GM19025 (cell line): ENCODE results near the gene HIVEP3.

ENCODE experiments used
- ATAC-seq: cut with Tn5 transposase; IDR thresholded peaks from one replicate; pipeline ENCODE4 v1.9.1; 2021; ENCODE audit warnings: mild to moderate bottlenecking, low read depth, moderate library complexity; ENCODE audit not compliant: unreplicated experiment

Gene HIVEP3

DNA sequence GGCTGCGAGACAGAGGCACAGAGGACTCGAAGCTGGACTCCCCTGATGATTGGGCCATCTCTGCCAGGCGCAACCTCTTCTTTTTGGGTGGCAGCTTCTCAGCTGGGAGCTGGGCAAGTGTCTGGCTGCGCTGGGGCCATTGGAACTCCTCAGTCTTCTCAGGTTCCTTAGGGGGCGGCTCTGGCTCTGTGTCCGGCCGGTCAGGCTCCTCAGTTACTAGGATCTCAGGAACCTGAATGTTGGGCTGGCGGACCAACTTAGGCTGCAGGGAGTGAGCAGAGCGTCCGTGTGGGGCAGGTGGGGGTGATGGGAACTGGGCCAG, 336.8 kb downstream of the HIVEP3 start:
- ATAC-seq: no peak

DNA sequence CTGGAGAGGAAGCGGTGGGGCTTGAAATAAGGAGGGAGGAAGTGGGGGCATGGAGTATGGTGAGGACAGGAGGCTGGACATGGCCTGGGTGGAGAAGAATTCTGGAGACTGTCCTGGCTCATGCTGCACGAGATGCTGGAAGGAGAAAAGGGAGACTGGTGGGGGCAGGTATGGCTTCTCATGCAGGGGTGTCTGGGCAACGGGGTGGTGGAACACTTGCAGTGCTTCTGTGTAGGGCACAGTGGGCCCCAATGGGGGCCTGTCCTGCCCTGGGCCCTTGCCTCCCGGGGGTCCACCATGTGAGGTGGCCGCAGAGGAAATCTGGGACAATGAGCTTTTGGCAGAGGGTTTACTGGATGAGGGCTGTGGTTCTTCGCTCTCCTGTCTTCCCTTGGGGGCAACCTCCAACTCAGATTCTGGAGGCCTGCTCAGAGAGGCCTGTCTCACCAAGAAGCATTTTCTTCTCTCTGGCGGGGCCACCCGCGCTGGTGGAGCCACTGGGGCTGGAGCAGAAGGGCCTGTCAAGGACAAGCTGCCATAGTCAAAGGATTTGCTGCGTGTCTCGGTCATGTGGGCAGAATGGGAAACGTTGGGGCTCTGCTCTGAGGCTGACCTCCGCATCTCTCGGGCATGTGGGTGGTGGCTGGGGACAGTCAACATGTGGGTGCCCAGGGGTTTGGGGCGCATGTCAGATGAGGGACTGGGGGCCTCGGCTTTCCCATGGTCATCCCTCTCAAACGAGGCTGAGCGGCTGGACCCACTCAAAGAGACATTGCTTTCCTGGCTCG, 337.3 kb downstream of the HIVEP3 start:
- no peak for ATAC-seq

DNA sequence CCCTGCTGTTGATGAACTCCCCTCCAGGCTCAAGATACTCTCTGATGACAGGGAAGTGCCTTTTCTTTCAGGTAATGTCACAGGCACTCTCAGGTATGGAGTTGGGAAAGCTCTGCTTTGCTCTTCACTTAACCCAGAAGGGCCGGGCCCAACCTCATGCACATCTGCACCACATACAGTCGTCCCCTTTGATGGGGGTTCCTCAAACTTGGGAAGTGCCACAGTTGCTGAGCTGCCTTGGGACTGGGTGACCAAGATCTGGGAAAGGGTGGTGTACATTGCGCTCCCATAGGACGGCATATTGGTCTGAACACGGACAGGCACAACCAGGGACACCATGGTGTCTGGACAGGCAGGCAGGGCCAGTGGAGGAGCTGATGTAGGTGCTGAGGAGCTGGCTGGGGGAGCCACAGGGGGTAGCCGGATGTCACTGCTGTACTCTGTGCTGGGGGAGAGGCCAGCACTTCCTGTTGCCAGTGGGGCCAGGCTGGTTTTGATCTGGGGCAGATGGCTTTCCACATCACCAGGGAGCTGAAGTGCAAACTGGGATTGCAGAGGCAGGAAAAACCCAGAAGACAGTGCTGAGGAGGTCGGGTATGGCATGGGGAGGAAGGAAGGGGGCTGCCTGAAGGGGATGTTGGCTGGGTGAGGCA, 338.1 kb downstream of the HIVEP3 start:
- ATAC-seq: no peak

DNA sequence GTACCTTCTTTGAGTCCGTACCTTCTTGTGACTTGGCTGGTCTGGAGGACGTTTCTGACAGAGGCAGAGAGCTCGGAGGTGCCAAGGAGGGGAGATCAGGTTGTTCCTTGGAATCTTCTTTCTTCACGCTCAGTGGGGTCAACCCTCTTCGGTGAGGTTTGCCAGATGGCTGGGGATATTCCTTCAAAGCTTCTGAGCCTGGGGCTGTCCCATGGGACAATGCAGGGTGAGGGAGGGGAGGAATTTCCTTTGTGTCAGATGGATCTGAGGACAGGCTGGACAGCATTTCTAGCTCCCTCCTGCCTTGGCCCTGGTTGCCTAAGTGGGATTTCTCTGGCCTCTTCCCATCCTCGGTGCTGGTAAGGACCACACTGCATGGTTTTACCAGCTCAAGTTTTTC, 338.7 kb downstream of the HIVEP3 start:
- ATAC-seq: no peak

DNA sequence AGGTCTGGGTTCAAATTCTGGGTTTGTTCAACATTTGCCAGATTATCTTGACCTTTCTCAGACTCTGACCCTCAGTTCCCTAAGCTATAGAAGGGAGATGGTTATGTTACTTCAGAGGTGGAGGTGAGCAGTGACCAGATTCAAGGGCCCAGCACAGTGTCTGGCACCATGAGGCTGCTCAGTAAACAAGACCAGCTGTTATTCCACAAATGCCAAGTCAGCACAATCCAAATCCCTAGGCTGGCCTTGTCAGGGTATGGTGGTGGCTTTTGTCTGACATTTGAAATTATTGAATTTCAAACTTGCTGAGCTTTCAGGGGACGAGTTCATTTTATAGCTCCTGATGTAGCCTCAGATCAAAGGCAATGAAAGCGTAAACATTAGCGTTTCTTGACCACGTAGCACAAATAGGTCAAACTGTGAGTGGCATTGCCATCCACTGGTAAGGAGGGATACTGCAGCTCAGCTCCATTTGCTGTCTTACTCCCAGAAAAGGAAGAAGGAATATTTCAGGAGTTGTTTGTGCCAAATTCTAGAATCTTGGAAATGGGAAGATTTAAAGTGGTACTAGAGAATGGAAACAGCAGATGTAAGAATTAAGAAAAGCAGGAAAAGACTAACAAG, 339.9 kb downstream of the HIVEP3 start:
- no peak for ATAC-seq

DNA sequence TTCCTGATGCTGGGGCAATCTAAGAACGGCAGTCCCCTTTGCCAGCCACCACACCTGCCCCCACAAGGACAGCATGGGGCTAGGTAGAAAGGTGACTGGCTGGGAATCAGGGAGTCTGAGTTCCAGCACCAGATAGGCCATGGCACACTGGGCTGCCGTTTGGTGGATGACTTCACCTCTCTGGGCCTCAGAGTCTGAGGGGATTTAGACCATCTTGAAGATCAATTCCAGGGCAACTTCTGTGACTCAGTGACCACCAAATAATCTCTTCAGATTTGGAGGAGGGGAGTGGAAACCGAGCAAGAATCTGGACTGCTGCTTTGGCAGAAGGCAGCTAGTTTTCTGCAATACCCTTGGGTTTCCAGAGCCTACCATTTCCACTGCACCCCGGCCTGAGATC, 342.1 kb downstream of the HIVEP3 start:
- ATAC-seq: no peak

DNA sequence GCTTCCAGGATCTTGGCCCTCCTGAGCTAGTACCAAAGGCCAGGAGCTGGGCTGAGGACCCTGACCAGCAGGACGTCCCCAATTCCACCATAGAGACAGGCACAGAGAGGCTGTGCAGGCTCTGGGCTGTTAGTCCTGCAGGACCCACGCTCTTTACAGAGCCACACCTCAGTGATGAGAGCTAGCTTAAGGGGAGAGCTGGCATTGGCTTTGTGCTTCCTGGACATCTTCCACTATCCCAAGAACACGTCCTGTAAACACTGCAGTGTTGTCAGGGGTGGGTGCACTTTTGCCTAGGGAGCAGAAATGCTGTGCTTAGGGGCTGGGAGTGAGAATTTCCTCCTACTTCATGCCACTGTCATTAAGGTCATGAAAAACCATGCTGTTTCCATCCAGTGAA, 342.5 kb downstream of the HIVEP3 start:
- no peak for ATAC-seq

DNA sequence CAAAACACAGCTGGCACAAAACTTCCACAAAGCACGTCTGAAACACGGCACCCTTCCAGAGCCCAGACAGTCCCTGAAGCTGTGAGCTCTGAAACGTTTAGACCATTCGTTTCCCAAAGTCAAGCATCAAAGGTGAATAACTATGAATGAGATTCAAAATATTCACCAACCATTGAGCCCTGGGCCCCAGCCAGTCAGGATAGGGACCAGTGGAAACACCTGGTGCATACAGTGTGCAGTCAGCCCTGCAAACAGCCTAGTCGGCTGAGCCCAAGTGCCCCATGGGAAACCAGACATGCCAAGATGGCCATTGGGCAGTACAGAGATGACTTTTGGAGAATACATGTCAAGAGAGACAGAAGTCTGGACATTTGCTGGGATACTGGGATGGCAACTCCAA, 343.9 kb downstream of the HIVEP3 start:
- no peak for ATAC-seq

DNA sequence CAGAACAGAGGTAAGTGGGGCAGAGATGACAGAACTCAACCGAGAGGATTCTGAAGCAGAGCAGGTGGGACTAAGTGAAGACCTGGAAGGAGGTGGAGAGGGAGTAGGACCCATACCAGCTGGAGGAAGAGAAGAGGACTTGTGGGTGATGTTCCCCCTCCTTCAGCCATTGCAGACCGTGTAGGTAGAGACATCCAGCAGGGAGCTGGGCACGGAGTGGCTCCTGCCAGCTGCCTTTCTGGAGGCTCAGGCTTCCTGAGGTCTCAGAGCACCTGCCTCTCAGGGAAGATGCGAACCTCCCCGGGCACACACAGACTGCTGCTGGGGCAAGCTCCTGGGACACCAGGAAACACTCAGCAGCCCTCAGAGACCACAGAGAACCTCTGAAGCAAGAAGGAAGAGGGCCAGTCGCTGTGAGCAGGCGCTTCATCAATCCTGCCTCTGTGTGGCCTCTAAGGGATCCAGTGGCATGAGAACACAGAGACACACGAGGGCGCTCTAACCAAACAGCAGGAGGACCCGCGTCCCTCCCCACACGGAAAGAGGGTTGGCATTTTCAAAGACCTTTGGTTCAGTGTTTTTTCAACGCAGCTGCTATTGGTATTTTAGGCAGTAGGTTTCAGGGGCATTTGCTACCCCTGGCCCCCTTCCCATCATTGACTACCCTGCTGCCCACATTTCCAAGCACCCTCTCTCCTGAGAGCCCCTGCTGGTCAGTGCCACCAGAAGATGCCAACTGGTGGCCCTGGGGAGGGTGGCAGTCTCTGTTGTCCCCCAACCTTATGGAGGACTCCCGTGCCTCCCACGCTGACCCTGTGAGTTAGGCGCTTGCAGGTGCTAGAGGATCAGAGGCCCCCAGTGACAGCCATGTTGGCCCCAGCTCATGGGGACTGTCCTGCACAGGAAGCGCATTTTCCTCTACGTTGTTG, 344.7 kb downstream of the HIVEP3 start:
- ATAC-seq: no peak

DNA sequence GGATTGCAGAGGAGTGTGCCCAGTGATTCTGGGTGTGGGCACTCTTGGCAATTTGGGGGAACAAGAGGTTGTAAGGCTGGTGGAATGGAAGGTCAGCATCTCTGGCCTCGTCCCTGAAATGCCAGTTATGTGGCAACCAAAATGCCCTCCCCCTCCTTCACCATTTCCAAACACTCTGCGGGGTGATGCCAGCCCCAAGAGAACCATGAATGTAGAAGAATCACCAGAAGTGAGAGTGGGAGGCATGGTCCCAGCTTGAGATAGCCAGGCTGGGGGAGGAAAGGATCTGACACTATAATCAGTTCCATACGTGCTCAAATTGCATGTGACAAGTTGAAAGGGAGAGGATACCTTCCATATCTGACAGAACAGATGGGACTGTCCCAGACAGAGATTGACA, 345.5 kb downstream of the HIVEP3 start:
- ATAC-seq: no peak

DNA sequence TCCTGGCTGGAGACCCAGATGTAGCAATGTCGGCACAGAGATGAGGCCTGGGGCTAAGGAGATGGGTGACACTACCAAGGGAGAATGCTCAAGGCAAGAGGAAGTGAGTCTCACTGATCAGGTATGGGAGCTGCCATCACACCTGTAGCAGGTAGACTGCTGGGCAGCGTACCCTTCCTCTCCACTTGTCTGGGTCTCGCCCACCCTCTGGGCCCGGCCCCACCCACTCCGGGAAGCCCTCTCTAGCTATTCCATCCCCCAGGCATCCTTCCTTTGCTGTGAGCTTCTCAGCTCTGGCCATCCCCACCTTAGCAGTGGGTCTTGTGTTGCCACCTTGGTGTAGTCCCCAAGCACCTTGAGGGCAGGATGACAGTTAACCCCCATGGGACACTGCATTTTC, 346.5 kb downstream of the HIVEP3 start:
- ATAC-seq: no peak

DNA sequence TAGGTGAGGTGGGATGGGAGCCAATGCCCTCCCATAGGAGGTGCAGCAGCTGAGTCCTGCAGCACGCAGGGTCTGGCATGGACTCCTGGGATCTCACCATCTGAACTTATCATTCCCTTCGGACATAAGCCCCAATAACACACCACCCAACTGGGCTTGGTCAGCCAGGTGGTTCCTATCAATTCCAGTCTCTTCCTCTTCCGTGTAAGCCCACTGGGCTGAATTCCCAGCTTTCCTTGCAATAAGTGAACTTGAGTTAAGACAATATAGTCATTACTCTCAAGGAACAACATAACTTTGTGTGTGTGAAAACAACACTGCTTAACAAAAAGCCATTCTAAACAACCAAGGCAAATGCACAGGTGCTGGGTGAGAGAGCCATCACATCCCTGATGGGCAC, 347.7 kb downstream of the HIVEP3 start:
- ATAC-seq: no peak

DNA sequence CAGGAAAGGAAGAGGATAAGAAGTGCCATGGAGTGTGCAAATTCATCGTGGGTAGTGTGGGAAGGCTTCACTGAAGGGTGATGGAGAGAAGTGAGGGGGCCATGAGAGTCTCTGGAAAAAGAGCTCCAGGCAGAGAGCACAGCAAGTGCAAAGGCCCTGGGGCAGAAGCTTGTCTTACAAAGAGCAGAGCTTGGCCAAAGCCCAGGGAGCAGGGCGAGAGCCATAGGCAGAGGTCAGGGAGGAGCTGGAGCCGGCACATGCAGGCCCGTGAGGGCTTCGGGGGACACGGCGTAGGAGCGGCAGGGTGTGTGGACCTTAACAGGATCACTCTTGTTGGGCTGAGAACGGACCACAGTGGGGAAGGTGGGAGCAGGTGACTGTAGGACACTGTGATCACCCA, 350.5 kb downstream of the HIVEP3 start:
- no peak for ATAC-seq

DNA sequence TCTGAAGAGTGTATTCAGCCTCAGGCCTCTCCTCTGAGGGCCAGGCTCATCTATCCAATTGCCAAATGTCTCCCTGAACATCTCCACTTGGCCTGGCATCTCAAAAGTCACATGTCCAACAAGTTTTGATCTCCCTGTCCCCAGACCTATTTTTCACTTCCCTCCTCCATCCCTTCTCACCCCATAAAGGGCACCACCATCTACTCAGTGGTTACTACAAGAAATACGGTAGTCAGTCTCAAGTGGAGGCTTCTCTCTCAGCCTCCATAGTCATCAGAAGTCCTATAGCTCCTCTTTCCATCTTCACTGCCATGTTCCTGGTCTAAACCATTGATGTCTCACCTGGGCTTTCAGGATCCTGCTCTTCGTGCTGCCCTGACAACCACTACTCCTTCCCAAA, 351.8 kb downstream of the HIVEP3 start:
- ATAC-seq: no peak

DNA sequence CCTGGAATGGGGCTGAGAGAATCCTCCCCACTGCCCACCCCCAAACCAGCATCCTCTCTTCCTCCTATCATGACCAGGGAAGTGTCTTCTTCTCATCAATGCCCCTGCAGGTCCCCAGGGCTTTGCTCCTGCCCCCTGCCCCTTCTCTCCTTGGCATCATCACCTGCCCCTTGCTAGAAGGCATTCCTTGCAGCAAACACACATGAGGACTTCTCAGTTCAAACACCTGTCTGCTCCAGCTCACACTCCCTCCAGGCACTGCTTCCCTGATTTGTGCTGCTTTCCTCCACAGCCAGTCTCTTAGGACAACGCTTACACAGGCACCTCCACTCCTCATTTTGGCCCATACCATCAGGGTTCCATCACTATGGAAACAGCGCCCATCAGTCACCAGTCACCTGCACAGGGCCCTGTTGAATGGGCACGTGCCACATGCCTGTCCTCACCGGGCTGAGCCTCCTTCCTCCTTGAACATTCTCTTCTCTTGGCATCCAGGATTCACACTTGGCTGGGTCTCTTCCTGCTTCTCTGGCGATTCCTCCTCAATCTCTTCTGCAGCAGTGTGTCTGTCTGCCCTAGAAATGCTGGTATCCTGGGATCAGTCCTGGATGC, 352.3 kb downstream of the HIVEP3 start:
- no peak for ATAC-seq

DNA sequence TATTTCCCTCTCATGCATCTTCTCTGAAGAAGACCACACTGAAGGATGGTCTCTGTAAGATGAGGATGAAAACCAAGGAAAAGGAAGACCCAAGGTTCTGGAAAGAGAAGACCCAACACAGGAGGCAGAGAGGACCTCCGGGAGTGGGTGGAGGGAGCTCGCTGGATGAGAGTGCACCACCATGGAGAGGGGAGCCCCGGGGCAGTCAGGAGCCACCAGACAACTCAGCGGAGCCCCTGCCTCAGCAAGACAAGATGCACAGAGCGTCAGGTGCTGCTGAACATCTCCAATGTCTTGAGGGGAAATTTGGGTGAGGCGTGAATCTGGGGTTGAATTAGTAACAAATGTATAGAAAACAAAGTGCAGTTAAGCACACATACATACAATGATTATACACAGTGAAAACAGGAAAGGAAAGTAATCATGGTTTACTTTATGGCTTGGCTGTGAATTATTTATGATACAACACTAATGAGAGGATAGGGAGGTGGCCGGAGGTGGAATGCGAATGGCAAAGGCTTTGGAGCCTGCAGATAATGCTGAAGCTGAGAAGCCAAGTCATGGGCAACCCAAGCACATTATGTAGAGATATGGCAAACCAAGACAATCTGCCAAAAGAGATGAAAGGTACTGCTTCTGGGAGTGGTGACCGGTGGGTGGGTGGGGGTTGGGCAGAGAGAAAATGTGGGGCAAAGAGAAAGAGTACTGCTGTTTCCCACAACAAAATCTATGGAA, 353.8 kb downstream of the HIVEP3 start:
- no peak for ATAC-seq

DNA sequence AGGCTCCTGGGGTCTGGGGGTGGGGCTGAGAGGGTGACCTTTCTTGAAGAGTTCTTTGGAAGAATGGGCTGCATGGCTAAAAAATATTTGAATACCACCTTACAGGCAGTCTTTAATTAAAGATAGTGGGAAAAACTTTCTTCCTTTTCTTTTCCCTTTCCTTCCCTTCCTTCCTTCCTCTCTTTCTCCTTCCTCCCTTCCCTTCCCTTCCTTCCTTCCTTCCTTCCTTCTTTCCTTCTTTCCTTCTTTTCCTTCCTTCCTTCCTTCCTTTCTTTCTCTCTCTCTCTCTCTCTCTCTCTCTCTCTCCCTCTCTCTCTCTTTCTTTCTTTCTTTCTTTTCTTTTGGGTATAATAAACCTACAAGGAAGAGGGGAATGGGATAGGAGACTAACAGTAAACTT, 356.4 kb downstream of the HIVEP3 start:
- no peak for ATAC-seq

DNA sequence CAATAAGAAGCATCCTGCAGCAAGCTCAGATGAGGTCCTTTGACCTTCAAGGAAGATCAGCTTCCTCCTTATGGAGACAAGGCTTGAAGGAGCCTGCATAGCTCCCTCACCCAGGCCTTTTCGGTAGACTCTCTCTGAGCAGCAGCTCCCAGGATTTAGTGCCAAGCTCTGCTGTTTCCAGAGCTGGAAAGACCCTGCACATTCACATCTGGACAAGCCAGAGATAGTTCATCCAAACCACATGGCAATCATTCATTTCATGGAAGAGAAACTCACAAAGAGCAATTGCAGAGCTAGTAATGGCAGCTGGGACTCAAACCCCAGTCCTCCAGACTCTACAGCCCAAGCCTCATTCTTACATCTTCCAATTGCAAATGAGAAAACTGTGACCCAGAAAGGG, 357.8 kb downstream of the HIVEP3 start:
- ATAC-seq: no peak

DNA sequence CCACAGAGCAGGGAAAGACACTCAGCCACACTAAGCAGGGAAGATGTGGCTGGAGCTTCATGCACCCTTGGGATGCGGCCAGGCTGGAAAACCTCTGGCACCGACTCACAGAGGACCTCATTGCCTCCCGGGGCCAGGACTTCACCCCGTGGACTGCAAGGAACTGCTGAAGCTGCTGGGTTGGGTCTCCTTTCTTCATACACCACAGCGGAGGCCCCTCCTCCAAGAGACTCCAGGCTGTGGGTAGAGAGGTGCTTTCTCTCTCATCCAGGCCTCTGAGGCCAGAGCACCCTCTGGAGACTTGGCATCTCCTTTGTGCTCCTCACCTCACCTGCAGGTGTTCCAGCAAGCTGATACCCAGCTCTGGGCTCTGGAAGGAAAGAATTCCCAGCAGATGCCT, 358.2 kb downstream of the HIVEP3 start:
- ATAC-seq: no peak

DNA sequence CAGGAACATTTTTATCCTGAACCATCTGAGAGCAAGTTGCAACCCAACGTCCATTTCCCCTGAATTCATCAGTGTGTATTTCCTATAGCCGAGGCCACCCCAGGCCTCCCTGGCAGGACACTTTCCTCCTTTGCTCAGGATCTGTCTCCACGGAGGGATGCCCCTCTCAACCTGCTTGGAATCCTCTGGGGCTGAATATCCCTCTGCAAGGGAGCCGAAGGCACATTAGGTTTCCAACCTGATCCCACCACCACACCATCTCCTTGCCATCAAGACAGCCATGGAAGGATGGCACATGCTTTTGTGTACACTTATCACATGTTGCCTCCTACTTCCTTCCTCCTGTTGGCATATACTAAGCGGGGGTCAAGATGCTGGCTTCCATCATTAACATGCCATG, 359.4 kb downstream of the HIVEP3 start:
- ATAC-seq: no peak
